K562 treated with DMSO at 1 percent for 12 hours (cell line): ENCODE results near the gene C8G. TPM values are rescaled to one million over a fixed set of nuclear protein-coding genes. Genes with fewer than 3 reads are reported as not detected.

Source experiments
- total RNA-seq: library from RNA; unstranded; fragments of 300-600 nt; gene quantifications from 2 replicates; pipeline ENCODE4 v1.2.3, GENCODE V29; 2022; ENCODE audit not compliant: insufficient read depth

C8G gene
- total RNA-seq = not detected in 2 replicates

GRCh38 chr9:136944519-136945332 is at the start of gene C8G, which contains the start of gene FBXW5:
Gene C8G (plus strand): TSS chr9:136945243. CDS start chr9:136945321, 78 bp downstream.
Gene FBXW5 (minus strand): TSS chr9:136944738. CDS start chr9:136944083, 655 bp downstream.

GRCh38 chr9:136951541-136952320 is 6.7 kb downstream of the C8G start, which contains the start of gene LCN12:
Gene LCN12 (plus strand): TSS chr9:136952273. CDS start chr9:136952328, 55 bp downstream.

GRCh38 chr9:136977223-136977622 is 32.2 kb downstream of the C8G start, which contains the start of gene PTGDS:
Gene PTGDS (plus strand): TSS chr9:136977504. CDS start chr9:136977579, 75 bp downstream.

GRCh38 chr9:136982232-136983051 is 37.4 kb downstream of the C8G start, which contains the start of gene LCNL1:
Gene LCNL1 (plus strand): TSS chr9:136982993. CDS start chr9:136983587, 594 bp downstream.

GRCh38 chr9:136991993-136992818 is 47.2 kb downstream of the C8G start, which contains the start of gene PAXX:
Gene PAXX (plus strand): TSS chr9:136992422. CDS start chr9:136992444, 22 bp downstream.

Other genes with a start within 250 kb of the C8G start
- 11.1 and 12.0 TPM in 2 replicates for gene DIPK1B, start 232.7 kb upstream of the C8G start, total RNA-seq
- gene LCN10, start 202.3 kb upstream of the C8G start, total RNA-seq = not detected in 2 replicates
- not detected in 2 replicates for gene LCN6, start 196.7 kb upstream of the C8G start, total RNA-seq
- not detected in 2 replicates for gene LCN8, start 187.0 kb upstream of the C8G start, total RNA-seq
- not detected in 2 replicates for gene LCN15, start 180.7 kb upstream of the C8G start, total RNA-seq
- 32.1 and 71.4 TPM in 2 replicates for gene TMEM141, start 153.9 kb upstream of the C8G start, total RNA-seq
- 0.42 TPM in 1 of 2 replicates, not detected in the other for gene CCDC183, start 148.9 kb upstream of the C8G start, total RNA-seq
- 123 and 151 TPM in 2 replicates for gene RABL6, start 137.3 kb upstream of the C8G start, total RNA-seq
- gene AJM1, start 102.8 kb upstream of the C8G start, total RNA-seq = 6.5 and 14.3 TPM in 2 replicates
- 119 and 244 TPM in 2 replicates for gene PHPT1, start 95.8 kb upstream of the C8G start, total RNA-seq
- gene MAMDC4, start 92.9 kb upstream of the C8G start, total RNA-seq = 3.4 and 3.6 TPM in 2 replicates
- 551 and 781 TPM in 2 replicates for gene EDF1, start 78.9 kb upstream of the C8G start, total RNA-seq
- 25.9 and 33.7 TPM in 2 replicates for gene TRAF2, start 58.7 kb upstream of the C8G start, total RNA-seq
- 126 and 129 TPM in 2 replicates for gene FBXW5, start 505 bp upstream of the C8G start, total RNA-seq
- gene LCN12, start 7.0 kb downstream of the C8G start, total RNA-seq = not detected in 2 replicates
- gene PTGDS, start 32.3 kb downstream of the C8G start, total RNA-seq = 12.3 and 16.0 TPM in 2 replicates
- not detected in 2 replicates for gene LCNL1, start 37.8 kb downstream of the C8G start, total RNA-seq
- gene PAXX, start 47.2 kb downstream of the C8G start, total RNA-seq = 91.4 and 99.8 TPM in 2 replicates
- gene CLIC3, start 51.3 kb downstream of the C8G start, total RNA-seq = not detected in 2 replicates
- 5.4 and 10.9 TPM in 2 replicates for gene ABCA2, start 83.0 kb downstream of the C8G start, total RNA-seq
- gene FUT7, start 86.8 kb downstream of the C8G start, total RNA-seq = not detected in 2 replicates
- gene NPDC1, start 100.9 kb downstream of the C8G start, total RNA-seq = 1.0 and 4.3 TPM in 2 replicates
- gene ENTPD2, start 108.8 kb downstream of the C8G start, total RNA-seq = not detected in 2 replicates
- 17.4 and 28.8 TPM in 2 replicates for gene SAPCD2, start 125.3 kb downstream of the C8G start, total RNA-seq
- 5.9 and 8.8 TPM in 2 replicates for gene UAP1L1, start 132.3 kb downstream of the C8G start, total RNA-seq
- gene MAN1B1, start 141.7 kb downstream of the C8G start, total RNA-seq = 47.0 and 51.4 TPM in 2 replicates
- gene DPP7, start 169.5 kb downstream of the C8G start, total RNA-seq = 194 and 200 TPM in 2 replicates
- 0.85 TPM in 1 of 2 replicates, not detected in the other for gene GRIN1, start 193.9 kb downstream of the C8G start, total RNA-seq
- gene LRRC26, start 224.8 kb downstream of the C8G start, total RNA-seq = not detected in 2 replicates
- not detected in 2 replicates for gene TMEM210, start 226.8 kb downstream of the C8G start, total RNA-seq
- 35.8 and 51.1 TPM in 2 replicates for gene ANAPC2, start 243.3 kb downstream of the C8G start, total RNA-seq
- 138 and 226 TPM in 2 replicates for gene SSNA1, start 243.4 kb downstream of the C8G start, total RNA-seq